Measurements from ENCODE around the gene SEC14L2.

The SEC14L2 gene

DNA sequence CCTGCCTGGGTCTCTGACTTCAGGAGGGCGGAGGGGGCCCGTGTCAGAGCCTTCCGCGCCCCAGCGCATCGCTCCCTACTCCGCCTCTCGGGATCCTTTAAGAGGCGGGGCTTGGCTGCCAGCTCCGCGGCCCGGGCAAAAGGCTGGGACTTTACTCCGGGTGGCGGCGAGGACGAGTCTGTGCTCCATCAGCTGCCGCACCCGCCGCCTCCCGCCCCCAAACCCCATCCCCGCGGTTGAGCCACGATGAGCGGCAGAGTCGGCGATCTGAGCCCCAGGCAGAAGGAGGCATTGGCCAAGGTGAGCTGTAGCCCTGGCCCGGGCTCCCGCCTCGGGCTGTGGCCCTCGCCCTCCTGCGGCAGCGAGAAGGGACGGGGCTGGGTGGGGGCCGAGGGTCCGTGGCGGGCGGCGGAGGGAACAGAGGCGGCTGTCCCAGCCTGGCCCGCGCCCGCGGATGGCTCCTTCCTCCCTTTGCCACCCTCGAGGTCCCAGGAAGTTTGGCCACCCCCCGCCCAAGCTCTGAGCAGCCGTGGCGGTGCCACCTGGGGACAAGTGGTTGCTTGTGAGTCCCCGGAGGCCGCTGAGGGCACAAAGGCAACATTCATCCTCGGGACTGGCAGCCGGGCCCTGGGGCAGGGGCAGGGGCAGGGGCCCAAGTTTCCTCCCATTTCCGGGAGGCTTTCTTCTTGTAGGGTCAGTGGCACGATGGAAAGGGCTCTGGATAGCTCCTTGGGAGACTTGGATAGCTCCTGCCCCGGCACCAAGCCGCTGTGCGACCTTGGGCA lies at the start of gene SEC14L2:
Gene SEC14L2 (plus strand): TSS at position 148 of the 785 bp plus-strand sequence. CDS start 99 bp downstream, at position 247.
- H3K27ac ChIP-seq (ENCODE audit: low read depth, low read length): no peak within 1 kb of the TSS
- no peaks in the 10 kb centered on the region for H3K27me3 ChIP-seq (ENCODE audit: control insufficient read depth, insufficient read depth, low read length)
- H3K4me3 ChIP-seq (ENCODE audit: low read length): peak within 1 kb of the TSS; percentile 61
- H3K9ac ChIP-seq (ENCODE audit: low read length): no peak within 1 kb of the TSS
- peaks cover 3% of the 10 kb centered on the region for H3K4me1 ChIP-seq (ENCODE audit: control insufficient read depth, insufficient read depth, low read length)
- H3K36me3 ChIP-seq (ENCODE audit: control insufficient read depth, insufficient read depth, low read length): no peaks in the 10 kb centered on the region

DNA sequence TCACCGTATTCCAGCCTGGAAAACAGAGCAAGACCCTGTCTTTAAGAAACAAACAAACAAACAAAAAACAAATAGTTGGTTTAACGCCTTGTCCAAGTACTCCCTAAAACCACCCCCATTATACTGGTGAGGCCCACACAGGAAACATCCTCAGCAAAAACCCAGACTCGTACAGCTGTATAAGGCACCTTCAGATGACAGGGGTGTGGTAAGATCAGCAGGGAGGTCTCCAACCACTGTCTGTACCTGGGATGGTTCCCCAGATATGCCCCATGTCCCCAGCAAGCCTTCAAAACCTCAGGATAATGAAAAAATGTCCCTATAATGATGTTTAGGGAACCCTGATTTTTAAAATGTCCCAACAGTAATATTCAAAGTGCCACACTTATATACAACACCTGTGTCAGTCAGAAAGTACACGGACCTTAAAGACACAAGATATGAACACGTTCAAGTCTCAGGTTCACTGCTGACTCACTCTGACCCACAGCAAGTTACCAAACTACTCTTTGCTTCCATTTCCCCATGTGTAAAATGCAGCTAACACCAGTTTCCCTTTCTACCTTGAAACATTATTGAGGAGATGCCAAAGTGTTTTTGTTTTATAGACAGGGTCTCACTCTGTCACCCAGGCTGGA lies 49.4 kb upstream of the SEC14L2 start:
- H3K27ac ChIP-seq (ENCODE audit: low read depth, low read length): no peak overlapping the region
- H3K4me3 ChIP-seq (ENCODE audit: low read length): no peak overlapping the region
- H3K4me1 ChIP-seq (ENCODE audit: control insufficient read depth, insufficient read depth, low read length): no peaks in the 10 kb centered on the region
- H3K36me3 ChIP-seq (ENCODE audit: control insufficient read depth, insufficient read depth, low read length): peaks cover 49% of the 10 kb centered on the region
- H3K27me3 ChIP-seq (ENCODE audit: control insufficient read depth, insufficient read depth, low read length): no peaks in the 10 kb centered on the region
- no peak overlapping the region for H3K9ac ChIP-seq (ENCODE audit: low read length)

DNA sequence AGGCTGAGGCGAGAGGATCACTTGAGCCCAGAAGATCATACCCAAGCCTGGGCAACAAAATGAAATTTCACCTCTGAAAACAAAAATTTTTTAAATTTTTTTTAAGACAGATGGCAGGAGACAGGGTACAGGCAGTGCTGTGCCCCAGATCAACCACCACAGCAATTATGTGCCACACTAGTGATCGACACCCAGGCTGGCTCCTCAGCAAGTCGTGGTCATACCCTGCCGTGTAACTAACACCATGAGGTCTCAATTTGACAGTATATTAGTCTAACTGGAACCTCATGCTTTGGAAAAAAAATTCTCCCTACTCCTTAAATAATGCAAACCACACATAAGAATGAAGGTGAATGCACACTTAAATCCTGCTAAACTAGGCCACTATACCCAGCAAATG lies 48.4 kb upstream of the SEC14L2 start:
- no peak overlapping the region for H3K4me3 ChIP-seq (ENCODE audit: low read length)
- no peak overlapping the region for H3K9ac ChIP-seq (ENCODE audit: low read length)
- no peaks in the 10 kb centered on the region for H3K27me3 ChIP-seq (ENCODE audit: control insufficient read depth, insufficient read depth, low read length)
- H3K4me1 ChIP-seq (ENCODE audit: control insufficient read depth, insufficient read depth, low read length): no peaks in the 10 kb centered on the region
- peaks cover 45% of the 10 kb centered on the region for H3K36me3 ChIP-seq (ENCODE audit: control insufficient read depth, insufficient read depth, low read length)
- H3K27ac ChIP-seq (ENCODE audit: low read depth, low read length): no peak overlapping the region

DNA sequence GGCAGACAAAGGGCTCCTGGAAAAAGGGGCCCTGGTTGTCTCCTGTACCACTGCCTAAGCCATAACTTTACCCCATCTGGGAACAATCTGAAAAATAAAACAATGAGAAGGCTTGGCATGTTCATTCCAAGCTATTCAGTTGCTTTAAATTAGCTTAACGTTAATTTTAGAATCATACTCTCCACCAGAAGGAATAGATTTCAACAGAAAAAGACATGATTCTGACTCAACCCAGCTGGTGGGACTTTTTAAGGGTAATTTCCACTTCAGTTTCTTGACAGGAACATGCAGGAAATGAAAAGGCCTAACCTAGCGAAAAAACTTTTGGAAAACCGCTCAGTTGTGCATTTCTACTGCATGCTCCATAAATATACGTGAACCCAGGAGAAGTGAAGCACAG lies 48.0 kb upstream of the SEC14L2 start:
- peaks cover 42% of the 10 kb centered on the region for H3K36me3 ChIP-seq (ENCODE audit: control insufficient read depth, insufficient read depth, low read length)

DNA sequence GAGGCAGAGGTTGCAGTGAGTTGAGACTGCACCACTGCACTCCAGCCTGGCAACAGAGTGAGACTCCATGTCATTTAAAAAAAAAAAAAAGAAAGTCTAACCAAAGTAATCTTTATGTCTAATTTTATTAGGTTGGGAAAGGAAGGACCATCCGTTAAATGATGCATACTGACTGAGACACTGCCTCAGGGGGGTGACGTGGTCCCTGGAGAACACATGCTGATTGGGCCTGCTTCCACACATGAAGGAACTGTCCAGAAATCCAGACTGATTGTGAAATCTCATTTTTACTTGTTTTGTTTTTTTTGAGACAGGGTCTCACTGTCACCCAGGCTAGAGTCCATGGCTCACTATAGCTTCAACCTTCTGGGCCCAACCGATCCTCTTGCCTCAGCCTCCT lies 45.6 kb upstream of the SEC14L2 start:
- Histone ChIP-seq H3K9ac (ENCODE audit: low read length) (no peak overlapping the region), H3K36me3 (ENCODE audit: control insufficient read depth, insufficient read depth, low read length) (peaks cover 18% of the 10 kb centered on the region), H3K27ac (ENCODE audit: low read depth, low read length) (no peak overlapping the region), H3K4me1 (ENCODE audit: control insufficient read depth, insufficient read depth, low read length) (no peaks in the 10 kb centered on the region), H3K4me3 (ENCODE audit: low read length) (no peak overlapping the region), H3K27me3 (ENCODE audit: control insufficient read depth, insufficient read depth, low read length) (no peaks in the 10 kb centered on the region)

More for the DNA sequence above, 48.0 kb upstream of the SEC14L2 start:
- H3K27me3 ChIP-seq (ENCODE audit: control insufficient read depth, insufficient read depth, low read length): no peaks in the 10 kb centered on the region
- H3K27ac ChIP-seq (ENCODE audit: low read depth, low read length): no peak overlapping the region
- no peak overlapping the region for H3K9ac ChIP-seq (ENCODE audit: low read length)
- no peak overlapping the region for H3K4me3 ChIP-seq (ENCODE audit: low read length)
- H3K4me1 ChIP-seq (ENCODE audit: control insufficient read depth, insufficient read depth, low read length): no peaks in the 10 kb centered on the region

DNA sequence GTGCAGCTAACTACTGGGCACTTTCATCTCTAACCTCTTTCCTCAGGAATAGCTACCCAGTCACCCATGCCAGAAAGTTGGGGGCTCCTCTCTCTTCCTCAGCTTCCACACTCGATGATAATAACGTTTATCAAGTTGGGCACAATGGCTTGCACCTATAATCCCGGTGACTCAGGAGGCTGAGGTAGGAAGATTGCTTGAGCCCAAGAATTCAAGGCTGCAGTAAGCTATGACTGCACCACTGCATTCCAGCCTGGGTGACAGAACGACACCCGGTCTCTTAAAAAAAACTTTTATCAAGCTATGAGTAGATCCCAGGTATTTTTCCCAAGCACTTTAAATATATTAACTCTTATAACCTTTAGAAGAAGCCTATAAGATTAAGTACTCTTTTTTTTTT lies 42.2 kb upstream of the SEC14L2 start:
- peaks cover 14% of the 10 kb centered on the region for H3K36me3 ChIP-seq (ENCODE audit: control insufficient read depth, insufficient read depth, low read length)
- H3K27me3 ChIP-seq (ENCODE audit: control insufficient read depth, insufficient read depth, low read length): no peaks in the 10 kb centered on the region
- H3K27ac ChIP-seq (ENCODE audit: low read depth, low read length): no peak overlapping the region
- H3K4me3 ChIP-seq (ENCODE audit: low read length): no peak overlapping the region
- H3K4me1 ChIP-seq (ENCODE audit: control insufficient read depth, insufficient read depth, low read length): no peaks in the 10 kb centered on the region
- H3K9ac ChIP-seq (ENCODE audit: low read length): no peak overlapping the region

DNA sequence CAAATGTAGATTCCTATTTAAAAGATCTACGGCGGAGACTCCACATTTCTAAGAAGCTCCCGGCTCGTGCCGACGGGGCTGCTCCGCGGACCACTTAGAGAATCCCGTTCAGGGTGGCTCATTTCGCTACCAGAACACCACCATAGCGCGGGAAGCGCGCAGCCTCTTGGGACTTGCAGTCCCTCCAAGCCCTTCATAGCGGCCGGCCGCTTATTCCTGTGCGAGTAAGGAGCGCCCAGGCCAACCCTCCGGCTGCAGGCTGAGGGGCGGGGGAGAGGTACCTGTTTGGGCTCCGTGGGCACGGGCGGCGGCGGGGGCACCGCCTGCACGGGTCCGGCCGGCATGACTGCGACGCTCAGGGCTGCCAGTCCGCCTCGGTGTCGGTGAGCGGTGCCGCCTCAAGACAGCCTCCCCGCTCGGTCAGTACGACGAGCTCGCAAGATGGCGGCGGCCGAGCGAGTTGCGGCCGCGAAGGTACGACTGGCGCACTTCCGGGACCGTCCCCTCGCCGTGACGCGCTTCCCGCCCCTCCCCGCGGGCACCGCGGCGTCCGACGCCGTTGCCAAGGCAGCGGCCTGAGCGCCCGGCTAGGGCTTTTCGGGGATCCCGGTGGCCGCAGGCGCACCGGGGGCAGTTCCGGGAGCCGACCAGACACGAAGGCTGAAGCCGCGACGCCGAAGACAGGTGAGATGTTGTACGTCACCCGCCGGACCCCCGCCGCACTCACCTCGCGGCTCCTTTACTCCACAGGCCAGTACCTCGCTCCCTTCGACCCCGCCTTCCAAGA lies 40.2 kb upstream of the SEC14L2 start, which contains the start of the genes CCDC157 and SF3A1:
Gene CCDC157 (plus strand): TSS at position 559 of the 787 bp plus-strand sequence. CDS start 8,994 bp downstream, outside the sequence.
Gene SF3A1 (minus strand): TSS at position 446 of the 787 bp plus-strand sequence. CDS start 102 bp downstream, at position 344.
- Histone ChIP-seq H3K9ac (ENCODE audit: low read length) (peak within 1 kb of the TSS; percentile 87), H3K36me3 (ENCODE audit: control insufficient read depth, insufficient read depth, low read length) (peaks cover 12% of the 10 kb centered on the region), H3K4me3 (ENCODE audit: low read length) (peak within 1 kb of the TSS; percentile 69), H3K27me3 (ENCODE audit: control insufficient read depth, insufficient read depth, low read length) (no peaks in the 10 kb centered on the region), H3K4me1 (ENCODE audit: control insufficient read depth, insufficient read depth, low read length) (no peaks in the 10 kb centered on the region), H3K27ac (ENCODE audit: low read depth, low read length) (peak within 1 kb of the TSS; percentile 99)

DNA sequence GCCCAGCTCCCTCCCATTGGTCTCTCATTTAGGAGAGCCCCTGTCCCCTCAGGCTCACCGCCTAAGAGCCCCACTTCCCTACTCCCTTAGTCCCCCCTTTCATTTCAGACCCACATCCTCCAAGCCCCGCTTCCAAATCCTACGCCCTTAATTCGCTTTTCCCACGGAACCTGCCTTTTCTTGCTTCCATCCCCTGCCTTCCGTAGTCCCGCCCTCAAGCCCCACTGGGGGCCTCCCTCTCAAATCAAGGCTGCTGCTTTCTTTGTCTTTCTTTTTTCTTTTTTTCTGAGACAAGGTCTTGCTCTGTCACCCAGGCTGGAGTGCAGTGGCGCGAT lies 39.6 kb upstream of the SEC14L2 start:
- Histone ChIP-seq H3K4me3 (ENCODE audit: low read length) (peak overlapping the region; percentile 69), H3K4me1 (ENCODE audit: control insufficient read depth, insufficient read depth, low read length) (no peaks in the 10 kb centered on the region), H3K27ac (ENCODE audit: low read depth, low read length) (no peak overlapping the region)

DNA sequence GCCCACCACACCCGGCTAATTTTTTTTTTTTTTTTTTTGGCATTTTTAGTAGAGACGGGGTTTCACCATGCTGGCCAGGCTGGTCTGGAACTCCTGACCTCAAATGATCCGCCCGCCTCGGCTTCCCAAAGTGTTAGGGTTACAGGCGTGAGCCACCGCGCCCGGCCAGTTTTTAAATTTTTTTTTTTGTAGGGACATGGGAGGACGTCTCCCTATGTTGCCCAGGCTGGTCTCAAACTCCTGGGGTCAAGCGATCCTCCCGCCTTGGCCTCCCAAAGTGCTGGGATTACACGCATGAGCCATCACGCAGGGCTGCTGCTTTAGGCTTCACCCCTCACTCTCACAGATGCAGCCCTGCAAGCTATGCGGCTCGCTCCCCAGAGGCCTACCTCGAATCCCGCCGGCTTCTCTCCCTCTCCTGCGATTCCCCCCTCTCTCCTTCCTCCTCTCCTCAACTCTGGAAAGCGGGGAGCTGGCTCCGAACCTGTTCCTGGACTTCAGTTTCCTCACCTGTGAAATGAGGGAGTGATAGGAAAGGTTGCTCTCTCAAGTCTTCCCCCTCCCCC lies 39.1 kb upstream of the SEC14L2 start:
- no peak overlapping the region for H3K4me3 ChIP-seq (ENCODE audit: low read length)
- H3K9ac ChIP-seq (ENCODE audit: low read length): no peak overlapping the region
- H3K4me1 ChIP-seq (ENCODE audit: control insufficient read depth, insufficient read depth, low read length): no peaks in the 10 kb centered on the region
- H3K36me3 ChIP-seq (ENCODE audit: control insufficient read depth, insufficient read depth, low read length): peaks cover 2% of the 10 kb centered on the region
- H3K27me3 ChIP-seq (ENCODE audit: control insufficient read depth, insufficient read depth, low read length): no peaks in the 10 kb centered on the region
- no peak overlapping the region for H3K27ac ChIP-seq (ENCODE audit: low read depth, low read length)

More for the DNA sequence above, 39.6 kb upstream of the SEC14L2 start:
- Histone ChIP-seq H3K27me3 (ENCODE audit: control insufficient read depth, insufficient read depth, low read length) (no peaks in the 10 kb centered on the region), H3K9ac (ENCODE audit: low read length) (no peak overlapping the region), H3K36me3 (ENCODE audit: control insufficient read depth, insufficient read depth, low read length) (peaks cover 6% of the 10 kb centered on the region)

DNA sequence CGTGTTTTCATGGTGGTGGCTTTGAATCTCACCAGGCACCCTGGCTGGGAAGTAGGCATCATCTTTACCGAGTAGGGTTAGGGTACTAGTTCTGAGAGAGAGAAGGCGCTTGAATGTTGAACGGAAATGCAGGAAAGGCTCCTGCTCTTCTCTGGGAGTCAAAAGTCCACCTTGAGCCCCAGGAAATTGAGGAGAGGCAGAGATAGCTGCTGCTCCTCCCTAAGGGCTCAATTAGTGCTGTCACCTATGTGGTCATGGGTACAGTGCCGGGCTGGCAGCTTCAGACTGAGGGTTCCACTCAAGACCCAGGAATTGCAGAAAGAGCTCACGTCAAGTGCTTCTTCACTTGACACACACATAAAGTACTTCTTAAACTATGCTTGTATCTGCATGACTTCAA lies 38.3 kb upstream of the SEC14L2 start:
- H3K4me1 ChIP-seq (ENCODE audit: control insufficient read depth, insufficient read depth, low read length): no peaks in the 10 kb centered on the region
- no peak overlapping the region for H3K9ac ChIP-seq (ENCODE audit: low read length)
- no peak overlapping the region for H3K27ac ChIP-seq (ENCODE audit: low read depth, low read length)
- no peak overlapping the region for H3K4me3 ChIP-seq (ENCODE audit: low read length)
- H3K27me3 ChIP-seq (ENCODE audit: control insufficient read depth, insufficient read depth, low read length): no peaks in the 10 kb centered on the region
- H3K36me3 ChIP-seq (ENCODE audit: control insufficient read depth, insufficient read depth, low read length): no peaks in the 10 kb centered on the region

DNA sequence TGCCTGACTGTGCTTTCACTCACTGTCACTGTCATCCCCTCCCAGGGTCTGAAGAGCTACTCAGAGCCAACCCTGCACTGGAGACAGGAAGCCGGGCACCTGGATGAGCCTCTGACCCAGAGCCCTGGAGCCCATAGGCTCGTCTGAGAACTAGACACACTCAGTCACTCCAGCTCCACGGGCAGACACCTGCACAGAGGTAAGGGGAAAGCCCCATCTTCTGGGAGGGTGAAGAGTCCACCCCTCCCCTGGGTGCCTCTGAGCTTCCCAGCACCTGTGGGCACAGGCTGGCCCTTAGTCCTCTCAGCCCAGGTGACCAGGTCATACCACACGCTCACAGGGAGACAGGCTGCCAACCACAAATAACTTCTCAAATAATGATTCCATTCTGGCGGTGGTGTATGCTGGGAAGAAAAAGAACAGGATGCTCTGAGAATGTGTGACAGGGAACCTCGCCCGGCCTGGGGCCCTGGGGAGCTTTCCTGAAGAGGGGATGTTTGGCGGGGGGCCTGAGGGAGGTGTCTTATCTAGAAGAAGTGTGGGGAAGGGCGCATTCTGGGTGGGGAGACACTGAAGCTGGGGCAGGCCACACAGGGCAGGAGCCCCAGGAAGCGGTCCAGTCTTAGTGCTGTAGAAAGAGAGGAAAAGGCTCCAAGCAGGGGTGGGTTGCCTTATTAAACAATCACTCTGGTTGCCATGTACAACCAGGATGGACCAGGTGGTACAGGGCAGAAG lies 34.7 kb upstream of the SEC14L2 start:
- Histone ChIP-seq H3K4me3 (ENCODE audit: low read length) (no peak overlapping the region), H3K4me1 (ENCODE audit: control insufficient read depth, insufficient read depth, low read length) (no peaks in the 10 kb centered on the region), H3K27me3 (ENCODE audit: control insufficient read depth, insufficient read depth, low read length) (no peaks in the 10 kb centered on the region), H3K9ac (ENCODE audit: low read length) (no peak overlapping the region), H3K36me3 (ENCODE audit: control insufficient read depth, insufficient read depth, low read length) (no peaks in the 10 kb centered on the region), H3K27ac (ENCODE audit: low read depth, low read length) (no peak overlapping the region)

Measured in rectal smooth muscle tissue (tissue), 1 donor.